C4-2B (cell line): ENCODE measurements around the gene BEND7.
"Not testable (repeated sequence)": the region's sequence is repeated elsewhere in the genome, so short reads cannot be mapped to it uniquely, and the experiment has no call there.

ENCODE experiments used
- H3K27ac ChIP-seq: fragments of 450-650 bp; 2 replicates; pipeline ENCODE4 v1.5.1; 2017
- ZFX ChIP-seq: fragments of 450-650 bp; IDR thresholded peaks from 2 replicates; pipeline ENCODE4 v1.6.1; 2017
- TF ChIP-seq, protein P1 (sequence below): fragments of 450-650 bp; conservative IDR thresholded peaks from 2 replicates; pipeline ENCODE4 v1.5.1; 2017; ENCODE audit warnings: mild to moderate bottlenecking

BEND7 gene

GRCh38 chr10:13440185-13441061, 88.4 kb downstream of the BEND7 start:
- TF ChIP-seq, protein P1, sequence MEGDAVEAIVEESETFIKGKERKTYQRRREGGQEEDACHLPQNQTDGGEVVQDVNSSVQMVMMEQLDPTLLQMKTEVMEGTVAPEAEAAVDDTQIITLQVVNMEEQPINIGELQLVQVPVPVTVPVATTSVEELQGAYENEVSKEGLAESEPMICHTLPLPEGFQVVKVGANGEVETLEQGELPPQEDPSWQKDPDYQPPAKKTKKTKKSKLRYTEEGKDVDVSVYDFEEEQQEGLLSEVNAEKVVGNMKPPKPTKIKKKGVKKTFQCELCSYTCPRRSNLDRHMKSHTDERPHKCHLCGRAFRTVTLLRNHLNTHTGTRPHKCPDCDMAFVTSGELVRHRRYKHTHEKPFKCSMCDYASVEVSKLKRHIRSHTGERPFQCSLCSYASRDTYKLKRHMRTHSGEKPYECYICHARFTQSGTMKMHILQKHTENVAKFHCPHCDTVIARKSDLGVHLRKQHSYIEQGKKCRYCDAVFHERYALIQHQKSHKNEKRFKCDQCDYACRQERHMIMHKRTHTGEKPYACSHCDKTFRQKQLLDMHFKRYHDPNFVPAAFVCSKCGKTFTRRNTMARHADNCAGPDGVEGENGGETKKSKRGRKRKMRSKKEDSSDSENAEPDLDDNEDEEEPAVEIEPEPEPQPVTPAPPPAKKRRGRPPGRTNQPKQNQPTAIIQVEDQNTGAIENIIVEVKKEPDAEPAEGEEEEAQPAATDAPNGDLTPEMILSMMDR: peak; percentile 99
- no peak for TF ChIP-seq ZFX

DNA sequence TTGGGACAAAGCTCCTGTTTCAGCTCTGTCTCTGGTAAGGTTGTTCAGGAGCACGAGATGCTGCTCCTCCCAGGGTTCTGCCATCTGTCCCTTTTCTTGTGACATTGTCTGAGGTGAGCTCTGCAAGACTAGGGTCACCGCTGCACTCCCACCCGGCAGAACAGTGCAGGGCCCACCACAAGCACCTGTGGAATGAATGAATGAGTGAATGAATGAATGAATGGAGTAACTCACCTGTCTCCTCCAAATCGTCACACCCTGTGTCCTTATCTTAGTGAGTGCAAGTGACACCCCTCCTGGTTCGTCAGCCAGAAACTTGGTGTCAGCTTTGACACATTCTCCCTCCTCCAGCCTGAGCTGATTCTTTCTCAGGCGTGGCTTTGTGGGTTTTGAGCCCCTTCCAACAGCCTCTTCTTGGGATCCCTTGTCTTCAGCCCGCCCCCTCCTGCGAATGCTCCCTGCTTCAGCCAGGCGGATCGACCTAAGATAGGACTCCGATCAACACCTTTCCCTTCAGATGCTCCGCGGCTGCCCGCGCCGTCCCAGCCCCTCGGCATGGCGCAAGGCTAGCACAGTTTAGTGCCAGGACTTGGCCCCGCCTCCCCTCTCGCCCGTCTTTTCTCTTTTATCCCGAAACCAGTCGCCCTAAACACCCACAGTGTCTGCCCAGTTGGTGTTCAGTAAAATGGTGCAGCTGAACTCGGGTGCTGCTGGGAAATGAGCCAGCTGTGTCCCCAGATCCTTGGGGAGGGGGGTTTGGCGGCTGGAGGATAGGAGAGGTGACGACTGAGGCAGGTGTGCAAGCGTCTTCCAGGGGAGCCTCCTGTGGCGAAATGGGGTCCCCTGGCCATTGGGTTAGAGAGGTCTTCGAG, 89.3 kb downstream of the BEND7 start:
- no peak overlapping the region for H3K27ac ChIP-seq
- TF ChIP-seq, protein P1: no peak
- TF ChIP-seq ZFX: no peak

More at GRCh38 chr10:13440185-13441061, 88.4 kb downstream of the BEND7 start:
- H3K27ac ChIP-seq: no peak overlapping the region

- TF ChIP-seq, protein P1: no peak
- TF ChIP-seq ZFX: no peak
- no peak overlapping the region for H3K27ac ChIP-seq
These were observed 91.7 kb downstream of the BEND7 start for GRCh38 chr10:13437026-13437555.

GRCh38 chr10:13427943-13428342, 100.9 kb downstream of the BEND7 start:
- not testable (repeated sequence) for H3K27ac ChIP-seq

- TF ChIP-seq, protein P1: no peak
- no peak for TF ChIP-seq ZFX
- H3K27ac ChIP-seq: no peak overlapping the region
These were observed 103.4 kb downstream of the BEND7 start for GRCh38 chr10:13425397-13425796.

- no peak overlapping the region for H3K27ac ChIP-seq
- TF ChIP-seq ZFX: no peak
- TF ChIP-seq, protein P1: no peak
These were observed 106.0 kb downstream of the BEND7 start for GRCh38 chr10:13422800-13423199.

GRCh38 chr10:13421382-13421917, 107.4 kb downstream of the BEND7 start:
- no peak overlapping the region for H3K27ac ChIP-seq
- no peak for TF ChIP-seq ZFX
- TF ChIP-seq, protein P1: no peak
